NCI-H2081 treated with DMSO at 0.1 percent for 48 hours (cell line): ENCODE measurements around the gene SERTAD1.
"Not testable (repeated sequence)": the region's sequence is repeated elsewhere in the genome, so short reads cannot be mapped to it uniquely, and the experiment has no call there.

Experiments
- DNase-seq: peaks from one replicate; lab custom pipeline; 2025; lab: John Stamatoyannopoulos, UW

The SERTAD1 gene

DNA sequence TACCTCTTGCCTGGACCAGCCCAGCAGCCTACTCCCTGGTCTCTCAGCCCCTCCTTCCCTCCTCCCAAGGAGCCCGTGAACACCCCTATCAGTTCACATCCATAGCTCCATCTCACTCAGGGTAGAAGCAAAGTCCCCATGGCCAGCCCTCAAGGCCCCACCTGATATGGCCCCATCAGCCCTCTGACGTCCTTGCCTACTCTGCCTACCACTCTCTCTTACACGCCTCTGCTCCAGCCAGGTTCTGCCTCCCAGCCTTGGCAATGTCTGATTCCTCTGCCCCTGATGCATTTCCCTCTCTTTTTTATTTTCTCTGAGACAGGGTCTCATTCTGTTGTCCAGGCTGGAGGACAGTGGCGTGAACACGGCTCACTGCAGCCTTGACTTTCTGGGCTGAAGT is 26.2 kb upstream of the SERTAD1 start:
- DNase-seq: no peak

DNA sequence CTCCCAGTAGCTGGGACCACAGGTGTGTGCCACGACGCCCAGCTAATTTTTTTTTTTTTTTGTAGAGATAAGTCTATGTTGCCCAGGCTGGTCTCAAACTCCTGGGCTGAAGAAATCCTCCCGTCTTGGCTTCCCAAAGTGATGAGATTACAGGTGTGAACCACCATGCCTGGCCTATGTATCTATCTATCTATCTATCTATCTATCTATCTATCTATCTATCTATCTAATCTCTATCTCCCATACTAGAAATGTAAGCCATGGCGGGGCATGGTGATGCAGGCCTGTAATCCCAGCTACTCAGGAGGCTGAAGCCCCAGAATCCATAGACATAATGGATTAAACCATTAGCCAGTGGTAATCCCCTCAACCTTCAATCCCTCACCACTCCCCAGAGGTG is 24.9 kb upstream of the SERTAD1 start:
- no peak for DNase-seq

GRCh38 chr19:40449506-40449905 is 23.7 kb upstream of the SERTAD1 start:
- no peak for DNase-seq

DNA sequence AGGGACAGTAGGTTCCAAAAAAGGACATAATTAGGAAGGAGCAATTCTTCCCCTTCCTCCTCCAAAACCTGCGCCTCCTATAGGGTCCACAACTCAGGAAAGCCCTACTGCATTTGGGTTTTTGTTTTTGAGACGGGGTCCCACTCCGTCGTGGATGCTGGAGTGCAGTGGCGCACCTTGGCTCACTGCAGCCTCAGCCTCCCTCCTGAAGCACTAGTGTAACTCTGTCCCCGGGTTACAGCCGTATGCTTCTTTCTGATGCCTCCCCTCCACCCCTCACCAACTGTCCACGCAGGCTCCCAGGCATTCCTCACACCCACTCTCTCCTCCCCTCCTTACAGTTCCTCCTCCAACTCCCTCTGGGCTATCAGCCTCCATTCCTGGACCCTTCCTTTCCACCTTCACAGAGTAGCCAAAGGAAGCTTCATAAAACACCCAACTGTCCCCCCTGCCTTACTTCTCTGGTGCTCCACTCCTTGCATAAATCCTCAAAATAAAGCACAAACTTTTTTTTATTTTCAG is 20.5 kb upstream of the SERTAD1 start:
- DNase-seq: no peak

DNA sequence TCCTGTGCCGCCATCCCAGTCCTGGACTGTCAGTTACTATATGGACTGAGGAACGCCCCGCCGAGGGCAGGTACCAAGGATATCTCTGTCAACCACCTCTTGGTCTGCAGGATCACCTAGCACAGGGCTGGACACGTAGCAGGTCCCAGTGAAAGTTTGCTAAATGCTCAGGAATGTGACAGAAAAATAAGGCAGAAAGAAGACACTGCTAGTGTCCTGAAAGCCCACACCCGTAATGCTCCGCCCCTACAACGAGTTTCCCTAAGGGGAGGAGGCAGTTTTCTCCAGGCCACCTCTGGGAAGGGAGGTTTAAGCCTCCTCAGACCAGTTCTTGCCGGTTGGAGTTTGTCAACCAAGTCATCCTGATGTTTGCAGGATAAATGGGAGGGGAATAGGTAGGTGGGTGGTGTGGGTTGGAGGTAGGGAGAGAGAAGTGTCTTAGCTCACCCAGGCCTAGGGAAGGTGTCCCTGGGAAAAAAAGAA is 20.0 kb upstream of the SERTAD1 start:
- DNase-seq: no peak

DNA sequence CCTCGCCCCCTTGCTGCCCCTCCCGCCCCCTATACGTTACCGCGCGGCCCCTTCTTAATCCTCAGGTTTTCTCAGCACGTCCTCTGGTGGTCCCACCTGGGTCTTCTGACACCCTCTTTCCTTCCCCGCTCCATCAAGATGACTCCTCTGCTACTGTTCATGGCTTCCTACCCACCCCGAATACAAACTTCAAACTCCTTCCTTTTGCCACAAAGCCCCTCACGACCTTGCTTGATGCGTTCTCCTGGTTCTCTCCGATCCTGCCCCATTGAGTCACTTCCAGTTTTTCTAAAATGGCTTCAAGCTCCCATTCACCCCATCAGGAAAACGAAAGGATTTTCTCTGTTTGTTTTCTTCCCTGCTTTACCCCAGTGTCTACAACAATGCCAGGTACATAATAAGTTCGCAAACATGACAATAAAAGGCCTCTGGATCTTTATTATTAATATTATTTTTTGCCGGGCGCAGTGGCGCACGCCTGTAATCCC is 19.1 kb upstream of the SERTAD1 start:
- DNase-seq: no peak

DNA sequence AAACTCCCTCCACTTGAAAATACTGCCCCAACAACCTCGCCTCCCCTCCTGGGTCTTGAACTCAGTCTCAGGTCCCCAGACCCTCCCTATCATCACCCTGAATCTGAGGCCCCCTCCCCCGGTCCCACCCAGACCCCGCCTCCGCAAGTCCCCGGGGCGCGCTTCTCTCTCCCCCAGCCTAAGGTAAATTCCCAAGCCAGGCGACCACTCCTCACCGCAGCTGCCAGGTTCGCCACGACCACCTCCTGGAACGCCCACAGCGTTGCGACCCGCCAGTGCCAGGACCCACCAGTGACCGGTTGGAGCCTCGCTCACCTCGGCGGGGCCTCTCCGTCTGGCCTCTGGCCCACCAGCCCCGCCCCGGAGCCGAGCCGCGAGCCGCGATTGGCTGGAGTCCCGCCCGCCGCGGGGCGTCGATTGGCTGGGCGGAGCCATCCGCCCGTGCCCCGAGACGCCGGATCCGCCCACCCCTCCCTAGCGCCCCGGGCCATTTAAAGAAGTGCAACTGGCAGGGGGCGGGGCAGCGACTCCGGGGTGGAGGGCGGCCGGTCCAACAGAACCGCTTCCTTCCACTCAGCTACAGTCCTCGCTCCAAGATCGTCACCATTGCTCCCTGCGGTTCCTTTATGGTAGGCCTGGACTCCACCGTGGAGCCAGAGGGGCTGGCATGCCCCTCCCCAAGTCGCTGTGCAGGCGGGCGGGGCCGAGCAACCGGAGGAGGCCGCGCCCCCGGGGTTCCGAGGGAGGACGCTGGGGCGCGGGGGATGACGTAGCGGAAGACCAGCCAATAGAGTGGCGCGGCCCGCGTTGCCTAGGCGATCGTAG is 18.4 kb upstream of the SERTAD1 start, which contains the start of gene SERTAD3:
Gene SERTAD3 (minus strand): TSS at position 336 of the 825 bp plus-strand sequence. CDS start 2,255 bp downstream, outside the sequence.
- peak; percentile 87 for DNase-seq

- peak; percentile 97 for DNase-seq
Observed at GRCh38 chr19:40443131-40443999, 17.6 kb upstream of the SERTAD1 start.

DNA sequence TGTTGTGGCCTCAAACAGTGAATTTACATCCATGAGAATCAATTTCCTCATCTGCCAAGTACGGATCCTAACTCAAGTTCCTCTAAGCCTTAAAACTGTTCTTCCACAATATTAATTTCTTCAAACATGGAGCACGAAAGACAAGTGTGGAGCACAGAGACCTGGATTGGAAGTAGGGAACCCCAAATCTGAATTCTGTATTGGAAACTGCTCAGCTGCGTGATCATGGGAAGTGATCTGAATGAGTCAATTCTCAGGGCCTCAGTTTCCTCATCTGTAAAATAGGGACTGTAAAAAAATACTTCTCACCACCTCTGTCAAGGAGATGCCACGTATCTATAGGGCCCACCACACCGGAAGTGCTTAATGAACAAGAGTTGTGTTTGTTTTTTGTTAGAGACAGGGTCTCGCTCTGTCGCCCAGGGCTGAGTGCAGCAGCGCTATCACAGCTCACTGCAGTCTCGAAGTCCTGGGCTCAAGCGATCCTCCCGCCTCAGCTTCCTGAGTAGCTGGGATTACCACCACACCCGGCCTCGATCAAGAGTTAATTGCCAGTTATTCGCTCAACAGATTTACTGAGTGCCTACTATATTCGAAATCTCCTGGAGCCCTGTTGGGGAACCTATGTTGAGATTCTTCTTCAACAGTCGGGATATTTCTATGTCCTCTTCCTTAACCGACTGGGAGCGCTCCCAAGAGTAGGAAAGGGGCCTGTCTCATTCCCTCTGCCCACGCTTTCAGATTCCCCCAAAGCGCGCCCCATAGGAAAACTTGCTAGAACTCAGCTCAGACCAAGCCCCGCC is 16.7 kb upstream of the SERTAD1 start:
- DNase-seq: no peak

- no peak for DNase-seq
Observed at GRCh38 chr19:40441719-40442253, 16.0 kb upstream of the SERTAD1 start.

DNA sequence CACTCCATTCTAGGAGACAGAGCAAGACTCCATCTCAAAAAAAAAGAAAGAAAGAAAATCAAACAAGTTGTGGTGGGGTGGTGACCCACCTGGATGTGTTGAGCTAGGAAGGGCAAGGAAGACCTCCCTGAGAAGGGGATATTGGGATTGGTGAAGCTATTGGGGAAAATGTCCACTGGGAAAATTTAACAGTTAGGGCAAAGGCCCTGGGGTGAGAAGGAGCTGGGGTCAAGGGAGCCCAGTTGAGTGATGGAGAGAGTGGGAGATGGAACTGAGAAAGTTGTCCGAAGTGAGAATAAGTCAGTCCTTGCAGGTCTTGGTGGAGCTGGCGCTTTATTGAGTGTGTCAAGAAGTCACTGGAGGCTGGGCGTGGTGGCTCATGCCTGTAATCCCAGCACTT is 12.5 kb upstream of the SERTAD1 start:
- no peak for DNase-seq

GRCh38 chr19:40433391-40434216 is 7.8 kb upstream of the SERTAD1 start:
- no peak for DNase-seq

DNA sequence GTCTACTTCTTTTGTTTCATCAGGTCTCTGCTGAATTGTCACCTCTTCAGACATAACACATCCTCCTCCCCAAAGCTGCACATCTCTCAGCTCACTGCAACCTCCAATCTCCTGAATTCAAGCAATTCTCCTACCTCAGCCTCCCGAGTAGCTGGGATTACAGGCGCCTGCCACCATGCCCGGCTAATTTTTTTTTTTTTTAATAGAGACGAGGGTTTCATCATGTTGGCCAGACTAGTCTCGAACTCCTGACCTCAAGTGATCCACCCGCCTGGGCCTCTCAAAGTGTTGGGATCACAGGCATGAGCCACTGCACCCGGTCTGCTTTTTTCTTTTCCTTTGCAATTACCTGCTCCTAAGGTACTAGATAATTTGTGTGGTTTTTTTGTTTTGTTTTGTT is 7.0 kb upstream of the SERTAD1 start:
- DNase-seq: not testable (repeated sequence)

DNA sequence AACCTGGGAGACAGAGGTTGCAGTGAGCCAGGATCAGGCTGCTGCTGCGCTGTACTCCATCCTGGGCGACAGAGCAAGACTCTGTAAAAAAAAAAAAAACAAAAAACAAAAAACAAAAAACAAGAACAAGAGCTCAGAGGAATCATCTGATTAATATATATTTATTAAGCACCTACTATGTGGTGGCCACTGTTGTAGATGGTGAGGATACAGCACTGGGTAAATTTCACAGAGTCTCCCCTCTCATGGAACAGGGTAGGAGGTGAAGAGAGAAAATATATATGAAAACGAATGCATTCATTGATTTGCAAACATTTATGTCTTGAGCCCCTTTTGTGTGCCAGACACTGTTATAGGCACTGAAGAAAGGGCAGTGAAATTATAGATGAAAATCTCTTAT is 5.9 kb upstream of the SERTAD1 start:
- DNase-seq: no peak

GRCh38 chr19:40430242-40430641 is 4.5 kb upstream of the SERTAD1 start:
- DNase-seq: not testable (repeated sequence)

GRCh38 chr19:40428197-40428596 is 2.4 kb upstream of the SERTAD1 start:
- DNase-seq: not testable (repeated sequence)

DNA sequence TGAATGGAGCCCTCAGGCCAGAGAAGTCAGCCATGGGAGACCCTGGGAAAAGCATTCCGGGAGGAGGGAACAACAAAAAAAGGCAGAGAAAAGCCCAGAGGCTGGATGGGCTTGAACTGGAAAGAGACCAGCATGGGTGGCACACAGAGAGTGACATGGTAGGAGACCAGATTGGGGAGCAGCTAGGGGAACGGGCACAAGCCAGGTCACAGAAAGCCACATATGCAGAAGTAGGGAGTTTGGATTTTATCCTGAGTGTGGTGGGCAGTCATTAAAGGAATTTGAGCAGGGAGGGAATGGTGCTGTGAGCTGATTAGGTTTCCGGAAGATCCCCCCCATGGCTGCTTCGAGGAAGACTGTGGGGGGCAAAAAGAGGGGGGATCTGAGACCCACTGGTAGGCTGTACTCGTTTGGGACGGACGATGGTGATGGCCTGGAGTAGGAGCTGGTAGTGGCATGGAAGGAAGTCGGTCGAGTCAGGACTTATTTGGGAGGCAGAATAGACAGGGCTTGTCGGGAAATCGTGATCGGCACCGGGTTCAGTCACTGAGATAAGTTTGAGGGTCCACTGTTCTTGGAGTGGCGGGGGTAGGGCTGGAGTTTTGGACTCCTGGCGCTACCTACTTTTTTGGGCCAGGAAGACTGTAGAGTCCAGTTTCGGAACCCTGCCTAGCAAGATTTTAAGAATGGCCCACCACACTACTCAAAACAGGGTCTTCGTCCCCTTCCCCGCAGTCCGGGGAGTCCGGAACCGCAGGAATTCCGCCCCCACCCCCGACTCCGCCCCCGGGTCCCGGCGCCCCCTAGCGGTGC is 949 bp downstream of the SERTAD1 start:
- no peak for DNase-seq

- DNase-seq: no peak
Observed at GRCh38 chr19:40423938-40424337, 1.9 kb downstream of the SERTAD1 start.

DNA sequence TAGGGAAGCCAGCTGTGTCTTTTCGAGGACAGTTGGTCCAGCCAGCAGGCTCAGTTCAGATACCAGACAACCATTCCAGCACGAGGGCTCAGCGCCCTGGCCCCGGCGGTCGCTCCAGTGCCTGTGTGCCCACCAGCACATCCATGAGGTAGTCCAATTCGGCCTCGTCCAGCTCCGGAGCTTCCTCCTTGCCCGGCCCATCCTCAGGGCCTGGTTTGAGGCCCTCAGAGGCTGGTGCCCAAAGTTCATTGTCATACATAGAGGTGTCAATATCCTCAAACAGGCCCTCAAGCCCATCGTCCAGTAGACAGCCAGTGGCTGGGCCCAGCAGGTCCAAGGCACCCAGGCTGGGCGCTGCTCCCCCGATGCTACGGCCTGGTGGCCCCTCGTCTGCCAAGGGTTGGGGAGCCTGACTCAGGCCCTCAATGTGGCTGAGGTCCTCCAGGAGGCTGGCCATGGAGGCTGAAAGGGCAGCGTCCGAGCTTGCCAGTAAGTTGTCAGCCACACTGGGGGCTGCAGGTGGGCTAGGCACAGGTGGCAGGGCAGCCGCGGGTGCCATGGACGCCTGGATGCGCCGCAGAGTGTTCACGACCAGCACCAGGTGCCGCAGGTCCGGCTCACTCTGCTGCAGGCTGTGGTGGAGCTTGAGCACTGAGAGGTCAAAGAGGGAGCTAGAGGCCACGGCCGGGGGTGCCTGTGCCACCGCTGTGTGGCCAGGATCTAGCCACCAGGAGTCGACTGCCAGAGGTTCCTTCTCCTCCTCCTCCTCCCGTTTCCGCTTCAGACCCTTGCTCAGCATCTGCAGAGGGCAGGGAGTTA is 2.8 kb downstream of the SERTAD1 start:
- DNase-seq: no peak
